ENCODE data around the gene OGFOD1. TPM values are rescaled to one million over a fixed set of nuclear protein-coding genes. Genes with fewer than 3 reads are reported as not detected.

OGFOD1 gene
- total RNA-seq, 2 experiments from 2014 or later: 92.8 to 98.3 TPM

GRCh38 chr16:56424791-56425438 lies 26.4 kb upstream of the OGFOD1 start:
- ChIA-PET CTCF (no interaction called here), POLR2A (interaction anchor here (1.0 kb wide), 1 partner anchor 27 kb away, joined by 3 read pairs; the partner anchor contains the start of genes NUDT21 and OGFOD1)

GRCh38 chr16:56425439-56425832 lies 25.9 kb upstream of the OGFOD1 start, which contains the start of gene AMFR:
AMFR (minus strand) TSS chr16:56425545; CDS start chr16:56425327, 218 bp downstream.
- ChIA-PET POLR2A (interaction anchor here (1.0 kb wide), 1 partner anchor 26 kb away, joined by 3 read pairs; the partner anchor contains the start of genes NUDT21 and OGFOD1), CTCF (no interaction called here)

- ChIA-PET CTCF (interaction anchor here (1.0 to 3.4 kb wide), 2 partner anchors 21 to 23 kb away, joined by 4 to 10 read pairs; no protein-coding TSS in a partner anchor), POLR2A (no interaction called here)
Measured at GRCh38 chr16:56426585-56426984, 24.8 kb upstream of the OGFOD1 start.

GRCh38 chr16:56428091-56428490 lies 23.3 kb upstream of the OGFOD1 start:
- ChIA-PET POLR2A (interaction anchor here (1.3 kb wide), 1 partner anchor 19 kb away, joined by 6 read pairs; no protein-coding TSS in a partner anchor), CTCF (interaction anchor here (3.4 kb wide), 1 partner anchor 19 kb away, joined by 10 read pairs; no protein-coding TSS in a partner anchor)

- ChIA-PET CTCF (no interaction called here), POLR2A (no interaction called here)
Measured at GRCh38 chr16:56436258-56436657, 15.1 kb upstream of the OGFOD1 start.

- CTCF ChIA-PET: no interaction called here
- POLR2A ChIA-PET: no interaction called here
Measured at GRCh38 chr16:56438038-56438437, 13.3 kb upstream of the OGFOD1 start.

- CTCF ChIA-PET: interaction anchor here (1.4 kb wide), 1 partner anchor 20 kb away, joined by 10 read pairs; no protein-coding TSS in a partner anchor
Measured at GRCh38 chr16:56447286-56447685, 4.1 kb upstream of the OGFOD1 start.

GRCh38 chr16:56448005-56448404 lies 3.3 kb upstream of the OGFOD1 start:
- CTCF ChIA-PET: interaction anchor here (1.4 kb wide), 1 partner anchor 20 kb away, joined by 10 read pairs; no protein-coding TSS in a partner anchor

More at GRCh38 chr16:56447286-56447685, 4.1 kb upstream of the OGFOD1 start:
- POLR2A ChIA-PET: interaction anchor here (1.2 kb wide), 1 partner anchor 19 kb away, joined by 6 read pairs; no protein-coding TSS in a partner anchor

GRCh38 chr16:56450275-56450985 lies 924 bp upstream of the OGFOD1 start:
- ChIA-PET CTCF (interaction anchor here (0.6 kb wide), 1 partner anchor 1705 kb away, joined by 3 read pairs; no protein-coding TSS in a partner anchor), POLR2A (interaction anchor here (0.6 to 1.5 kb wide), 6 partner anchors 10 to 1679 kb away, joined by 3 to 4 read pairs (median 3); no protein-coding TSS in a partner anchor)

More at GRCh38 chr16:56448005-56448404, 3.3 kb upstream of the OGFOD1 start:
- POLR2A ChIA-PET: no interaction called here

GRCh38 chr16:56451753-56452689 lies 667 bp downstream of the OGFOD1 start:
- ChIA-PET CTCF (no interaction called here), POLR2A (interaction anchor here (0.5 to 1.5 kb wide), 6 partner anchors 9 to 1678 kb away, joined by 3 to 6 read pairs (median 3); partner anchors contain the start of gene AMFR)

GRCh38 chr16:56457927-56458470 lies 6.6 kb downstream of the OGFOD1 start:
- ChIA-PET POLR2A (no interaction called here), CTCF (no interaction called here)

- CTCF ChIA-PET: no interaction called here
- POLR2A ChIA-PET: interaction anchor here (1.5 kb wide), 1 partner anchor 9 kb away, joined by 4 read pairs; the partner anchor contains the start of genes NUDT21 and OGFOD1
Measured at GRCh38 chr16:56460101-56460500, 8.7 kb downstream of the OGFOD1 start.

GRCh38 chr16:56462064-56462796 lies 10.9 kb downstream of the OGFOD1 start:
- ChIA-PET POLR2A (no interaction called here), CTCF (no interaction called here)

- CTCF ChIA-PET: no interaction called here
- POLR2A ChIA-PET: no interaction called here
Measured at GRCh38 chr16:56463153-56463552, 11.8 kb downstream of the OGFOD1 start.

GRCh38 chr16:56466344-56466743 lies 15.0 kb downstream of the OGFOD1 start:
- CTCF ChIA-PET: interaction anchor here (0.5 kb wide), 1 partner anchor 361 kb away, joined by 3 read pairs; no protein-coding TSS in a partner anchor

GRCh38 chr16:56468800-56469199 lies 17.4 kb downstream of the OGFOD1 start:
- ChIA-PET POLR2A (no interaction called here), CTCF (no interaction called here)

More at GRCh38 chr16:56466344-56466743, 15.0 kb downstream of the OGFOD1 start:
- POLR2A ChIA-PET: no interaction called here

GRCh38 chr16:56469748-56470147 lies 18.4 kb downstream of the OGFOD1 start:
- ChIA-PET CTCF (no interaction called here), POLR2A (interaction anchor here (0.6 kb wide), 1 partner anchor 9 kb away, joined by 3 read pairs; no protein-coding TSS in a partner anchor)

- POLR2A ChIA-PET: interaction anchor here (0.6 to 1.0 kb wide), 2 partner anchors 8 to 19 kb away, joined by 3 read pairs; partner anchors contain the start of genes NUDT21 and OGFOD1
- CTCF ChIA-PET: no interaction called here
Measured at GRCh38 chr16:56470232-56470631, 18.9 kb downstream of the OGFOD1 start.
